Activated T-helper 2 cell treated with anti-CD3 and anti-CD28 coated beads, Interferon-gamma antibody, Interleukin-2, Interleukin-4, amounts not matched to agents 10 μg/mL and 5 μg/mL and 100 μg/mL, durations not matched to agents 14 hours and 24 hours and 36 hours (primary cell): ENCODE results near the gene SNX5. TPM values are rescaled to one million over a fixed set of nuclear protein-coding genes. Genes with fewer than 3 reads are reported as not detected.

Experiments
- DNase-seq: peaks from one replicate; pipeline ENCODE4 v3.0.0; 2021; ENCODE audit warnings: low spot score
- H3K27ac Mint-ChIP-seq: one replicate; pipeline ENCODE4 v1.8.0; 2021; ENCODE audit warnings: mixed read lengths
- H3K27me3 Mint-ChIP-seq: one replicate; pipeline ENCODE4 v1.8.0; 2021; ENCODE audit warnings: low read depth, mixed read lengths
- H3K36me3 Mint-ChIP-seq: one replicate; pipeline ENCODE4 v1.8.0; 2021; ENCODE audit warnings: low read depth, mixed read lengths
- H3K4me1 Mint-ChIP-seq: one replicate; pipeline ENCODE4 v1.8.0; 2021; ENCODE audit warnings: low read depth, mixed read lengths
- H3K4me3 Mint-ChIP-seq: one replicate; pipeline ENCODE4 v1.8.0; 2021; ENCODE audit warnings: low read depth, mild to moderate bottlenecking, moderate library complexity, mixed read lengths
- H3K9me3 Mint-ChIP-seq: one replicate; pipeline ENCODE4 v1.8.0; 2021; ENCODE audit warnings: mixed read lengths
- intact Hi-C: fragments of 100-400 bp; cut with micrococcal nuclease; formaldehyde crosslinking; loops from one replicate; pipeline ENCODE4 v1.15.1; 2023
- total RNA-seq: library from RNA; stranded (reverse); gene quantifications from 2 replicates; pipeline ENCODE4 v1.2.3, GENCODE V29; 2022

The SNX5 gene
- total RNA-seq, 1 donor from 2014 or later, result 231 TPM

DNA sequence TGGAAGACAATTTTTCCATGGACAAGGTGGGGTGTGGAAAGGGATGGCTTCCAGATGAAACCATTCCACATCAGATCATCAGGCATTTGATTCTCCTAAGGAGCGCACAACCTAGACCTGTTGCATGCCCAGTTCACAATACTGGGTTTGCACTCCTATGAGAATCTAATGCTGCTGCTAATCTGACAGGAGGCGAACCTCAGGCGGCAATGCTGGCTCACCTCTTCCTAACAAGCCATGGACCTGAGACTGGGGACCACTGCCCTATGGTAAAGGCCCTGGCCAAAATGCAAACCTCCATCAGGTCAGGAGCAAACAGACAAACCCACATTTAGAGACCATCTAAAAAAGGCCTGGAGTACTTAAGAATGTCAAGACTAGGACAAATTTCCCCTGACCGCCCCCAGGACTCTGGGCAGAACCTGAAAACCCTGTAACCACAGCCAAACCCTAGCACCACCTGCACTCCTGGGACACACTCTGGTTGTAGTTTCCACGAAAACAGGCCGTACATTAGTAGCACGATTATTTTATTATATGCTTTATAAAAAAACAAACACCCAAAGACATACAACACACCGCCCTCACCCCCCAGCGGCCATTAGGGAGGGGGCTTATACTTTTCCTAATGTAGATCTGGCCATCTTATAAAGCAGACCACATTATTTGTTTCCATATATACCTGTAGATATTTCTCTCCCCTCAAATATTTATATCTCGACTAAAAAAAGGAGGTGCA, 27.3 kb downstream of the SNX5 start:
- H3K4me3 Mint-ChIP-seq, result no peak overlapping the region
- H3K9me3 Mint-ChIP-seq, result no peaks in the 10 kb centered on the region
- no peak for DNase-seq
- H3K36me3 Mint-ChIP-seq, result peaks cover 62% of the 10 kb centered on the region
- H3K27me3 Mint-ChIP-seq, result no peaks in the 10 kb centered on the region
- H3K27ac Mint-ChIP-seq, result no peak overlapping the region
- H3K4me1 Mint-ChIP-seq, result peaks cover 27% of the 10 kb centered on the region
- intact Hi-C loops, result loop anchor here (10.0 kb wide), 1 partner anchor 54 kb away; no protein-coding TSS in a partner anchor

DNA sequence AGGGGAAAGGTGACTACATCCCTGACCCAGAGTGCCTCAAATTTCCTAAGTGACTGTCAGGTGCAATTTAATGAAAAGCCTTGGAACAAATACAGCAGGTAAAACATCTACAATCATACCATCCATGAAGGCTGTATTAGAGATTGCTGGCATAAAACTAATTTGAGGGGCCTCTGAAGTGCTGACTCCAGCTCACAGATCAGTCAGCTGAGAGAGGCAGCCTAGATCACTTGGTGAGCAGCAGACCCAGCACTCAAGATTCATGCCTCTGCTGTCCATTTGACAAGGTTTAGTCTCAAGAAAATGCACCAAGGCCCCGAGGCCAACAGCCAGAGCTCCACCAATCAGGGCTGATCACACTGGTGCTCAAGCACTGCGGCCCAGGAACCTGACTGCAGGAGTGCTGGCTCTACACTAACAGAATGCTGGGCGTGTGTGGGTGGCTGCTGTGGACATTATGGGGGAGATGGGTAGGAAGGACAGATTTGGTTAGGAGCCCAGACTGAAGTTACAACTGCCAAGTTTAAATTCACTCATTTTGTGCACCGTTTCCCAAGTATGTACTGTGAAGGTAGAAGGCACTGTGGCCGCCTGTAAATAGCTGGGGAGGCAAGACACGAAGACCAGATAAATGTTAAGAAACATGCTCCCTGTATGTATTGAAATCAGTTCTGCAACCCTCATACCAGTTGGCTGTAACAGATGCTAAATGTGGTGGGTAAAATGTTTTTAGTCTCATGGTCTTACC, 28.2 kb downstream of the SNX5 start:
- Mint-ChIP-seq H3K27ac (peak overlapping the region; percentile 52), H3K36me3 (peaks cover 53% of the 10 kb centered on the region), H3K4me1 (peaks cover 27% of the 10 kb centered on the region), H3K4me3 (no peak overlapping the region), H3K9me3 (no peaks in the 10 kb centered on the region), H3K27me3 (no peaks in the 10 kb centered on the region)
- intact Hi-C loops, result loop anchor here (10.0 kb wide), 1 partner anchor 54 kb away; no protein-coding TSS in a partner anchor
- no peak for DNase-seq

DNA sequence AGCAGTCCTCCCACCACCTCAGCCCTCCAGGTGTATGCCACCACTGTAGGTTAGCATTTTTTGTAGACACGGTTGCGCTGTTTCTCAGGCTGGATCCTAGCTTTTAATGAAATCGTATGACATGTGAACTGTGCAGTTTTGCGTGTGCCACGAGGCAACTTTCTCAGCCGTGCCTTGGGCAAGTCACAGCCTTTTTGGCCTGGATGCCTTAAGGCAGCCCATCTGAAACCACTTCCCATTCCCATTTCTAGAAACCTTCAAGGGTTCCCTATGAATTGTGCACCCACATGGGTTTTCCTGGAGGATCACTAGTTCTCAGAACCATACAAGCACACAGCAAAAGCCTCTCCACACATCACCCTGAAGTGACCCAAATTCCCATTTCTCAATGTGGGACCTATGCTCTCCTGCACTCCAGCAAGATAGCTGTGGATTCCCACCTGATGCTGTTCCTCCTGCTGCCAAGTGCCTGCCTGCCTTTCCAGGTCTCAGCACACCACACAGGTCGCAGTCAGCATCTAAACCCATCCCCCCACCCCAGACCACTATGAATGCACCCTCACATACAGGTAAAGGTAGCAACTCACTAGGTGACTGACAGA, 28.9 kb downstream of the SNX5 start:
- H3K27ac Mint-ChIP-seq, result peak overlapping the region; percentile 52
- peaks cover 47% of the 10 kb centered on the region for H3K36me3 Mint-ChIP-seq
- no peak overlapping the region for H3K4me3 Mint-ChIP-seq
- intact Hi-C loops, result loop anchor here (1.0 to 10.0 kb wide), 3 partner anchors 37 to 257 kb away; partner anchors contain the start of gene RRBP1
- no peaks in the 10 kb centered on the region for H3K27me3 Mint-ChIP-seq
- no peak for DNase-seq
- no peaks in the 10 kb centered on the region for H3K9me3 Mint-ChIP-seq
- H3K4me1 Mint-ChIP-seq, result peaks cover 23% of the 10 kb centered on the region

DNA sequence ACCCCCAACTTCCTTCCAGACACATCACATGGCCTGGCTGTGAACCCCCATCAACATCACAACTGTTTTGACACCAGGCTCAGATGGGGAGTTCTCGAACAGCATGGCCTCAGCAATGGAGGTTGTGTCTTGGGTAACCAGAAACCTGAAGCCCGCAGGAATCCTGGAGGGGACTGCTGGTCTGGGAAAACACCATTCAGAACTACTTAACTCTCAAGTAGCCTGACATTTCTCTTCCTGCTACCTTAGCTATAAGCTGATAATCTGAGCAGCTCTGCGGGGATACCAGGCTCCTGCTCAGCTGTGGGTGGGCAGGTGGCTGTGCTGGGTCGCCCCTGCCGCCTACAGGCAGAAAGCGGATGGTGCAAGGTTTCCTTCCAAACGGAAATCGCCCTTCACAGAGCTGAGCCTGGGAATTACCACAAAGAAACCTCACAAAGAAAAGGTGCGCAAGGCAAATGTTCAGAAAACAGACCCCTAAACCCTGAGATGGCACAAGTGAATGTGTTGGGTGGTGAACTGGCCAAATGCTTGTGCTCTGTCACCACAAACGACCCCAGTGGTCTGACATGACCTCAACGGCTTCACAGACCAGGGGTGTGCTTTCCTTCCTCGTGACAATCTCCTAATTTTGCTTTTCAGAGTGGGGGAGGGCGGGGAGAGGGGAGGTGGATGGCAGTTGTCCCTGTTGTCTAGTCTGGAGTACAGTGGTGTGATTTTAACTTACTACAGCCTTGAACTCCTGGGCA, 29.5 kb downstream of the SNX5 start:
- Mint-ChIP-seq H3K27me3 (no peaks in the 10 kb centered on the region), H3K4me3 (no peak overlapping the region), H3K27ac (peak overlapping the region; percentile 52), H3K9me3 (no peaks in the 10 kb centered on the region), H3K36me3 (peaks cover 41% of the 10 kb centered on the region), H3K4me1 (peaks cover 22% of the 10 kb centered on the region)
- DNase-seq, result peak; percentile 41
- intact Hi-C loops, result loop anchor here (1.0 to 5.0 kb wide), 2 partner anchors 37 to 257 kb away; partner anchors contain the start of gene RRBP1

DNA sequence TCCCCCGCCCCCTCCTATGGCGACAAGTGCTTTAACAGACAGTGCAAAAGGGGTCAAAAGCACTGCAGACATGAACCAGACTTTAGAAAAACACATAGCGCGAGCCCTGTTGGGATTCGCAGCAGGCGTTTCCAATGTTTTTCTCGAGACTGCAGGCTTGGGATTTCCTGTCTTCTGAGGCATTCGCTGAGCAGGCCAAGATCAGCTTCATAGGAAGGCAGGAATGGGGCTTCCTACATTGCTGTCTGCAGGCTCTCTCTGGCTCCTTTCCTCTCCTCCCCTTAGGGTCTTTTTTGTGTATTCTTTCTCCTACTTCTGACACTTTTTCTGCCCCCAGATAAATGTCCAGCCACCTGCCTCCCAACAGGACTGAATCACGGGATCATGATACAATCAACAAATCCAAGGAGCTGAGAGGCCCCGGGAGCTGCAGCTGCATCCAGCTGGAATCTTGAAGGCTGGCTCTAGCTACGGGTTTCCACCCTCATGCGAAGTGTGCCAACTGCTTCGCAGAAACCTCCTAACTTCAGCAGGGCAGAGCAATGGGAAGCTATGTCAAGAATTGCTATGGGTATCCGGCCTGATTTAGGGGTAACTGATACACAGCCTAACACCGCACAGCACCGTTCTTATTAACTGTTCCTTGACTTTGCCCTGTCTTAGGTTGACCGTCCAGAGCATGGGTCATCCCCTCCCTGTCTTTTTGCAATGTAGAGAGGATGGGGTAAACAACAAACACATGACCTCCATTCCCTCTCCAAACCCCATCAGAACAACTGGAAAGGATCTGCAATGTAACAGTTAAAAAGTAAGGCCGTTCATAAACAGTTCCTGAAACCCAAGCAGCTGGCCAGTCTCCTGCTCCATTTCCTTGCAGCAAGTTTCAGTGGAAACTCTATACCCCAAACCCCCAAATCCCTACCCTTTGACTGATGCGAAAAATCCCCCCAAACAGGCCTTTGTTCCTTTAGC, 31.5 kb downstream of the SNX5 start:
- no peak for DNase-seq
- no peak overlapping the region for H3K27ac Mint-ChIP-seq
- intact Hi-C loops, result loop anchor here (5.0 kb wide), 1 partner anchor 35 kb away; no protein-coding TSS in a partner anchor
- peaks cover 17% of the 10 kb centered on the region for H3K4me1 Mint-ChIP-seq
- H3K27me3 Mint-ChIP-seq, result no peaks in the 10 kb centered on the region
- no peak overlapping the region for H3K4me3 Mint-ChIP-seq
- H3K36me3 Mint-ChIP-seq, result peaks cover 21% of the 10 kb centered on the region
- H3K9me3 Mint-ChIP-seq, result no peaks in the 10 kb centered on the region

DNA sequence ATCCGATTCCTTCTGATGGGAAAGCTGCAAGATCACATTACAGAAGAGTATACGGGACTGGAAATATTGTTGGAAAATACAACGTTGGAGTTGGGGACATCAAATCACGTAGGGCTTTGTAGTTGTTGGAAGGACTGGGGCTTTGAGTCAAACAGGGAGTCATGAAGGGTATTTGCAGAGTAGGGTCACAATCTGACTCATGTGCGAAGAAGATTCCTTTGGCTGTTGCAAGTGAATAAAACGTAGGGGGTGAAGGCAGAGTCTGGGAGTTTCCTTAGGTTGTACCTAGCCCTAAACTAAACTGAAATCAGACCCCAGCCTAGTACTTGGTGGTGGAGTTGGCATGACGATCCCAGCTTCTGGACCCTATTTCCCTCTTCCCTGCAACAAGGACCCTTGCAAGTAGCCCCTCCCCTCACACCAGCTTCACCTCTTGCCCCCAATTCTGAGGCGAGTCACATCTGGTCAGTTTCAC, 32.3 kb downstream of the SNX5 start:
- intact Hi-C loops, result loop anchor here (5.0 kb wide), 1 partner anchor 34 kb away; no protein-coding TSS in a partner anchor
- Mint-ChIP-seq H3K27ac (no peak overlapping the region), H3K4me1 (peaks cover 17% of the 10 kb centered on the region), H3K9me3 (no peaks in the 10 kb centered on the region), H3K4me3 (no peak overlapping the region), H3K36me3 (peaks cover 13% of the 10 kb centered on the region), H3K27me3 (no peaks in the 10 kb centered on the region)
- DNase-seq, result no peak

DNA sequence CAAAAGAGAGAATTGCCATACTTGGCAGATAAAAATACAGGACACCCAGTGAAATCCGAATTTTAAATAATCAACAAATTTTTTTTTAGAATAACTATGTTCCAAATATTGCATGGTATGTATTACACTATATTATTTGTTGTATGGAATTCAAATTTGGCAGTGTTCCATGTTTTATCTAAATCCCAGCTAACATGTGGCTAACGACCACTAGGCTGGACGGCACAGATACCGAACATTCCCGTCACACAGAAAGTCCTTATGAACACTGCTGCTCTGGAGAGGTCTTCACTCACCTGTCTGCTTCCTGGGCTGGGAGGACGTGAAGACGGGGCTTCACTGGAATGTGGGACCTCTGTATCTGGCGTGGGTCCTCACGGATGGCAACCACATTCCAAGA, 32.8 kb downstream of the SNX5 start:
- Mint-ChIP-seq H3K27me3 (no peaks in the 10 kb centered on the region), H3K27ac (no peak overlapping the region), H3K9me3 (no peaks in the 10 kb centered on the region), H3K4me1 (peaks cover 16% of the 10 kb centered on the region), H3K36me3 (peaks cover 8% of the 10 kb centered on the region), H3K4me3 (no peak overlapping the region)
- intact Hi-C loops, result loop anchor here (5.0 kb wide), 1 partner anchor 33 kb away; no protein-coding TSS in a partner anchor
- DNase-seq, result no peak

DNA sequence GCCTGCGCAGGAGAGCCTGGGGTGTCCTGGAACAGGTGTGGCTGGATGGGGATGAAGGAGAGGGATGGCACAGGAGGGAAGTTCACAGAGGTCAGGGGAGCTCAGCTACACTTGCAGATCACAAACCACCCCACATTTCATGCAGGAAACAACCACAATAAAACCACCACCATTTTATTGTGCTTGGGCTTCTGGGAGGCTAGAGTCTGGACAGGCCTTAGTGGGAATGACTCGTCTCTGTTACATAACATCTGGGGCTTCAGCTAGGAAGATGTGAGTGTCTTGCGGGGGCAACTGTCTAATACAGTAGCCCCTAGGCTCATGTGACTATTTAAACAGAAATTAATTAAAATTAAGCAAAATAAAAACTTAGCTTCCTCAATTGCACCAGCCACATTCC, 33.4 kb downstream of the SNX5 start:
- H3K27me3 Mint-ChIP-seq, result no peaks in the 10 kb centered on the region
- H3K9me3 Mint-ChIP-seq, result no peaks in the 10 kb centered on the region
- H3K4me3 Mint-ChIP-seq, result no peak overlapping the region
- intact Hi-C loops, result loop anchor here (5.0 kb wide), 1 partner anchor 33 kb away; no protein-coding TSS in a partner anchor
- DNase-seq, result no peak
- H3K36me3 Mint-ChIP-seq, result peaks cover 2% of the 10 kb centered on the region
- H3K4me1 Mint-ChIP-seq, result peaks cover 11% of the 10 kb centered on the region
- no peak overlapping the region for H3K27ac Mint-ChIP-seq

DNA sequence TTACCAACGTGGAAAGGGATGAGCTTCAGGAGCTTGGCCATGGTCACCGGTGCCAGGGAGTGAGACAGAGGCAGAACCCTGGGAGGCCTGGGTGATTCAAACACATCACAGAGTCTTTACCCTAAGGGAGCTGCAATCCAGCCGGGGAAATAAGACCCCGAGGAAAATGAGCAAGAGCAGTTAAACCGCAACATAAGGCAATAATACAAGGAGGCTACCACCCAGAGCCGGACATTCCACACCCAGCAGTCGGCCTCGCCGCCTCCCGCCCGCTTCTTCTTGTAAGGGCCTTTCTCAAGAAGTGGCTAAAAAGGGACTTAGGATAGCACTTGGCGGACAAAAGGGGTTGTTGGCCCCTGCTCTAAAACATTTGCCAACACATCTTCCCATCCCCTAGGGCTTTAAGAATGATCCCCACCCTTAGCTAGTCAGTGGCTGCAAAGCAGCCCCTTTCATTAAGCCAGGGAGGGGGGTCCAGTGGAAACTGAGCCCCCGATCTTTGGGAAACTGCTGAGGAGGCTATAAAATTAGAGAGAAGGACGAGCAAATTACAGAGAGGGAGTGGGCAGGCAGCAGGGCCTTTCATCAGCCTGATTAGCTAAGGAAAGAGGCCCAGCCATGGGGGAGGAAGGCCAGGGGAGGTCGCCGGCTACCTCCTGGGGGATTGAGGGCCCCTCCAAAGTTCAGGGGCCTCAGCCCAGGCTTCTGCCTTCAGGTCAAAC, 34.3 kb downstream of the SNX5 start:
- no peaks in the 10 kb centered on the region for H3K27me3 Mint-ChIP-seq
- H3K4me3 Mint-ChIP-seq, result no peak overlapping the region
- H3K36me3 Mint-ChIP-seq, result peaks cover 2% of the 10 kb centered on the region
- DNase-seq, result no peak
- peaks cover 2% of the 10 kb centered on the region for H3K4me1 Mint-ChIP-seq
- intact Hi-C loops, result no loop called here
- H3K27ac Mint-ChIP-seq, result no peak overlapping the region
- H3K9me3 Mint-ChIP-seq, result no peaks in the 10 kb centered on the region

DNA sequence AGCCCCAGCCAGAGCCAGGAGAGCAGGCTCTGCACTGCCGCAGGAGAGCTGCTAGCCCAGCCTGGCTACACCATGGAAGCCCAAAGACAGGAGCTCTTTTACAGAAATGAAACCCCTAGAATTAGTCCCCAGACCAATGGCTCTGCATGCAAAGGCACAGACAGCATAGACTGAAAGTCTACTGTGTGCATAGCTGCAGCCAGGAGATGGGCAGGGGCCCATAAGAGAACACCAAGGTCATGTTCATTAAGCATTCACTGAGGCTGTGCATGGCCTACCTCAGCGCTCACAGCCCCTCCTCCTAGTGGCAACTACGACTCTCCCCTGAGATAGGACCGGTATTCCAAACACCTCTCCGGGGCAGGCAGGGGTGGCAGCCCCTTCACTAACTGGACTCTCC, 34.9 kb downstream of the SNX5 start:
- Mint-ChIP-seq H3K4me1 (no peaks in the 10 kb centered on the region), H3K36me3 (no peaks in the 10 kb centered on the region), H3K4me3 (no peak overlapping the region), H3K27ac (no peak overlapping the region), H3K27me3 (no peaks in the 10 kb centered on the region), H3K9me3 (no peaks in the 10 kb centered on the region)
- DNase-seq, result no peak
- intact Hi-C loops, result no loop called here

DNA sequence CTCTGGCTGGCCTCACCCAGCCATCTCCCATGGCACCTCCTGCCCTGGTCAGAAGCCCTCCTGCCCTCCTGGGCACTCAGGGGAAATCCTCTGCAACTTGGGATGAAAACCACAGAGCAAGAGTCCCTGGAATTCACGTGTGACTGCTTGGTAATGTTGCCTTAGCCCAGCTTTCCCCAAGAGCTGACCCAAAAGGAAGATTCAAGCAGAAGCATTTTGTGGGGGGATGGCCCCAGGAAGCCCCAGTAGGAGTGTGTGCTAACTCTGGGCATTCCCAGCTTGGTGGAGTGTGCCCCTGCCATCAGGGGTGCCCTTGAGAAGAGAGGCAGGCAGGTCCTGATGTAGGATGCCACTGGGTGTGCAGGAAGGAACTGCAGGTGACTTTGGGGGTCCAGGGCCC, 35.5 kb downstream of the SNX5 start:
- Mint-ChIP-seq H3K27me3 (no peaks in the 10 kb centered on the region), H3K9me3 (no peaks in the 10 kb centered on the region), H3K27ac (no peak overlapping the region), H3K4me1 (no peaks in the 10 kb centered on the region), H3K36me3 (no peaks in the 10 kb centered on the region), H3K4me3 (no peak overlapping the region)
- DNase-seq, result no peak
- intact Hi-C loops, result no loop called here
